Suprapubic skin (tissue), 4 donors: Measurements from ENCODE around the gene RRBP1. TPM values are rescaled to one million over a fixed set of nuclear protein-coding genes. Genes with fewer than 3 reads are reported as not detected.
A peak's percentile ranks its signal among the peaks of the same experiment; 100 is the strongest.

Source experiments
- DNase-seq, 2 donors: peaks; one replicate each; pipeline ENCODE4 v3.0.0-alpha.2; 2019; ENCODE audit warnings: low spot score in 2 of 2
- H3K27ac ChIP-seq: fragments of 200-600 bp; sonication (generic); one replicate; pipeline ENCODE4 v1.5.1; 2019
- H3K27me3 ChIP-seq: fragments of 200-600 bp; sonication (generic); one replicate; pipeline ENCODE4 v1.5.1; 2019
- H3K36me3 ChIP-seq: fragments of 200-600 bp; sonication (generic); one replicate; pipeline ENCODE4 v1.5.1; 2019
- H3K4me1 ChIP-seq: fragments of 200-600 bp; sonication (generic); one replicate; pipeline ENCODE4 v1.5.1; 2019
- H3K4me3 ChIP-seq: fragments of 200-600 bp; sonication (generic); one replicate; pipeline ENCODE4 v1.5.1; 2019; ENCODE audit warnings: mild to moderate bottlenecking
- H3K9me3 ChIP-seq: fragments of 200-600 bp; sonication (generic); one replicate; pipeline ENCODE4 v1.5.1; 2019
- CTCF ChIP-seq, 2 donors: fragments of 200-600 bp in 1 of 2; fragments of 450-650 bp in 1 of 2; sonication (generic) in 1 of 2; IDR thresholded peaks; one replicate each; pipeline ENCODE4 v1.5.1; 2016 to 2019; ENCODE audit warnings: antibody characterized with exemption in 2 of 2, mild to moderate bottlenecking in 1 of 2, moderate library complexity in 1 of 2
- EP300 ChIP-seq: sonication (generic); formaldehyde crosslinking; IDR thresholded peaks from one replicate; pipeline ENCODE4 v1.6.1; 2017; ENCODE audit warnings: antibody characterized with exemption
- POLR2A ChIP-seq, 2 donors: fragments of 450-650 bp; IDR thresholded peaks; one replicate each; pipeline ENCODE4 v1.6.1; 2017; ENCODE audit warnings: antibody characterized with exemption in 2 of 2, mild to moderate bottlenecking in 2 of 2, moderate library complexity in 2 of 2
- POLR2AphosphoS5 ChIP-seq, 3 donors: sonication (generic); formaldehyde crosslinking; IDR thresholded peaks; one replicate each; pipeline ENCODE4 v1.6.1; 2017; ENCODE audit warnings: antibody characterized with exemption in 3 of 3
- WGBS: methylation state at CpG from one replicate; pipeline ENCODE4 v1.1.5; 2018; 5-methylcytosine and 5-hydroxymethylcytosine counted together
- total RNA-seq, 4 donors: library from RNA; depleted of rRNA; stranded (reverse); fragments of >200 nt; gene quantifications; one replicate each; pipeline ENCODE4 v1.1.0, GENCODE V29; 2016

RRBP1 gene
- total RNA-seq, 4 donors from 2014 or later, result 37.5 to 52.3 (median 41.3) TPM

- no peaks in the 10 kb centered on the region for H3K9me3 ChIP-seq
- no peak overlapping the region for H3K4me3 ChIP-seq
- no peak for DNase-seq
- 89% methylated on average over 1 of the region's 1 CpG for WGBS
- TF ChIP-seq CTCF (IDR thresholded peaks at IDR 0.05), result no peak
- no peak for TF ChIP-seq POLR2A (IDR thresholded peaks at IDR 0.05)
- no peak for TF ChIP-seq EP300
- TF ChIP-seq POLR2AphosphoS5 (IDR thresholded peaks at IDR 0.05), result no peak
- H3K27me3 ChIP-seq, result no peaks in the 10 kb centered on the region
- H3K27ac ChIP-seq, result no peak overlapping the region
- H3K36me3 ChIP-seq, result peaks cover 13% of the 10 kb centered on the region
- H3K4me1 ChIP-seq, result peaks cover 36% of the 10 kb centered on the region
These were observed 84.0 kb downstream of the RRBP1 start for GRCh38 chr20:17598013-17598550.

- no peak overlapping the region for H3K27ac ChIP-seq
- WGBS, result 75% methylated on average over 2 of the region's 2 CpGs
- H3K4me3 ChIP-seq, result no peak overlapping the region
- H3K4me1 ChIP-seq, result peaks cover 52% of the 10 kb centered on the region
- no peak for DNase-seq
- H3K9me3 ChIP-seq, result no peaks in the 10 kb centered on the region
- H3K27me3 ChIP-seq, result no peaks in the 10 kb centered on the region
- no peak for TF ChIP-seq CTCF (IDR thresholded peaks at IDR 0.05)
- no peak for TF ChIP-seq EP300
- no peak for TF ChIP-seq POLR2A (IDR thresholded peaks at IDR 0.05)
- H3K36me3 ChIP-seq, result peaks cover 7% of the 10 kb centered on the region
These were observed 86.2 kb downstream of the RRBP1 start for GRCh38 chr20:17595856-17596255.

GRCh38 chr20:17594443-17594842 is 87.6 kb downstream of the RRBP1 start:
- Histone ChIP-seq H3K36me3 (peaks cover 7% of the 10 kb centered on the region), H3K4me3 (no peak overlapping the region), H3K9me3 (no peaks in the 10 kb centered on the region), H3K4me1 (peaks cover 66% of the 10 kb centered on the region), H3K27ac (peak overlapping the region; percentile 59), H3K27me3 (no peaks in the 10 kb centered on the region)
- no peak for DNase-seq
- TF ChIP-seq EP300 (no peak), POLR2AphosphoS5 (IDR thresholded peaks at IDR 0.05) (peak in 1 of 3 donors; percentile 17), POLR2A (IDR thresholded peaks at IDR 0.05) (no peak)

GRCh38 chr20:17593902-17594301 is 88.1 kb downstream of the RRBP1 start:
- H3K27me3 ChIP-seq, result no peaks in the 10 kb centered on the region
- no peak overlapping the region for H3K4me3 ChIP-seq
- H3K27ac ChIP-seq, result peak overlapping the region; percentile 52
- TF ChIP-seq POLR2AphosphoS5 (IDR thresholded peaks at IDR 0.05) (no peak), EP300 (no peak), CTCF (IDR thresholded peaks at IDR 0.05) (no peak), POLR2A (IDR thresholded peaks at IDR 0.05) (no peak)
- H3K9me3 ChIP-seq, result no peaks in the 10 kb centered on the region
- peaks cover 3% of the 10 kb centered on the region for H3K36me3 ChIP-seq
- WGBS, result 92% methylated on average over 4 of the region's 4 CpGs
- H3K4me1 ChIP-seq, result peaks cover 69% of the 10 kb centered on the region
- DNase-seq, result no peak

- H3K36me3 ChIP-seq, result peaks cover 3% of the 10 kb centered on the region
- H3K9me3 ChIP-seq, result no peaks in the 10 kb centered on the region
- H3K27ac ChIP-seq, result no peak overlapping the region
- 50% methylated on average over 1 of the region's 1 CpG for WGBS
- DNase-seq, result no peak
- no peak overlapping the region for H3K4me3 ChIP-seq
- H3K27me3 ChIP-seq, result no peaks in the 10 kb centered on the region
- TF ChIP-seq CTCF (IDR thresholded peaks at IDR 0.05) (no peak), POLR2A (IDR thresholded peaks at IDR 0.05) (no peak), EP300 (no peak), POLR2AphosphoS5 (IDR thresholded peaks at IDR 0.05) (no peak)
- peaks cover 76% of the 10 kb centered on the region for H3K4me1 ChIP-seq
These were observed 91.8 kb downstream of the RRBP1 start for GRCh38 chr20:17590245-17590644.
